Activated T-cell treated with anti-CD3 and anti-CD28 coated beads for 48 hours (primary cell): ENCODE measurements around the gene EIF4G3.

Experiments used
- DNase-seq: peaks from one replicate; pipeline ENCODE4 v3.0.0-alpha.2; 2020; ENCODE audit warnings: low read depth

The EIF4G3 gene

GRCh38 chr1:20993716-20994575 lies 182.8 kb downstream of the EIF4G3 start:
- DNase-seq, result no peak

DNA sequence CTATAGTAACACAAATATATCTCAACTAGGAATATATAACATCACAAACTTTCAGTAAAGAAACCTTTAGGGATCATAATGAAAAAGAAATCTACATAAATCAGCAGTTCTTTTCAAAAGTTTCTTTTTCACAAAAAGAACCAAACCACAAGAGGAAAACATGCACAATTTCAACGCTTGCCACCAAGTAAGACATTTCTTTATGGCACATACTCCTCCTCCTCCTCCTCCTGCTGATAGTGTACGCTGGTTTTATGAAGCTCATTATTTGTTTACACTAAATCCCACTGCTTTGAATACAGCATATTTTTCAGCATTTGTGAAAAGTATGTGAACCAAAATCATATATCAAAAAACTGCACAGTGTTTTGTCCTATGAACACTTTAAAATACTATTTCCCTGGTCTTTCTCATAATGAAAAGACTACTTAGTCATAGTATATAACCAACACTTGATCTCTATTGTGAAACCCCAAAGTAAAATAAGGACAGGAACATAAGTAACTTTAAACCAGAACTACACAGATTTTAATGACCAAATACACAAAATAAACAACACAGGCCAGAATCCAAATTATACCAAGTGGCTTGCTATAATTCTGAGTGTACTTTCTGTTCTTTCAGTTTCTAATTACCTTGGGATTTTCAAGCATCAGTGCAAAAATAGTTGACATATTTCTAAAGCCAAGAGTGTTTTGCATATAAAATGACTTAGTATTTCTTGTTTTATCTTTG lies 184.2 kb downstream of the EIF4G3 start:
- DNase-seq, result no peak

DNA sequence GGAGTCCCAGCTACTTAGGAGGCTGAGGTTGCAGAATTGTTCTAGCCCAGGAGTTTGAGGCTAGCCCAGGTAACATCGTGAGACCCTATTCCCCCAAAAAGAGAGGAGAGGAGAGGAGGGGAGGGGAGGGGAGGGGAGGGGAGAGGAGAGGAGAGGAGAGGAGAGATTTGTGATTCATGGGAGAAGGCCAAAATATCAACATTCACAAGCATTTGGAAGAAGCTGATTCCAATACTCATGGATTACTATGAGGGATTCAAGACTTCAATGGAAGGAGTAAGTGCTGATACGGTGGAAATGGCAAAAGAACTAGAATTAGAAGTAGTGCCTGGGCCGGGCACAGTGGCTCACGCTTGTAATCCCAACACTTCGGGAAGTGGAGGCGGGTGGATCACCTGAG lies 187.8 kb downstream of the EIF4G3 start:
- DNase-seq, result no peak

DNA sequence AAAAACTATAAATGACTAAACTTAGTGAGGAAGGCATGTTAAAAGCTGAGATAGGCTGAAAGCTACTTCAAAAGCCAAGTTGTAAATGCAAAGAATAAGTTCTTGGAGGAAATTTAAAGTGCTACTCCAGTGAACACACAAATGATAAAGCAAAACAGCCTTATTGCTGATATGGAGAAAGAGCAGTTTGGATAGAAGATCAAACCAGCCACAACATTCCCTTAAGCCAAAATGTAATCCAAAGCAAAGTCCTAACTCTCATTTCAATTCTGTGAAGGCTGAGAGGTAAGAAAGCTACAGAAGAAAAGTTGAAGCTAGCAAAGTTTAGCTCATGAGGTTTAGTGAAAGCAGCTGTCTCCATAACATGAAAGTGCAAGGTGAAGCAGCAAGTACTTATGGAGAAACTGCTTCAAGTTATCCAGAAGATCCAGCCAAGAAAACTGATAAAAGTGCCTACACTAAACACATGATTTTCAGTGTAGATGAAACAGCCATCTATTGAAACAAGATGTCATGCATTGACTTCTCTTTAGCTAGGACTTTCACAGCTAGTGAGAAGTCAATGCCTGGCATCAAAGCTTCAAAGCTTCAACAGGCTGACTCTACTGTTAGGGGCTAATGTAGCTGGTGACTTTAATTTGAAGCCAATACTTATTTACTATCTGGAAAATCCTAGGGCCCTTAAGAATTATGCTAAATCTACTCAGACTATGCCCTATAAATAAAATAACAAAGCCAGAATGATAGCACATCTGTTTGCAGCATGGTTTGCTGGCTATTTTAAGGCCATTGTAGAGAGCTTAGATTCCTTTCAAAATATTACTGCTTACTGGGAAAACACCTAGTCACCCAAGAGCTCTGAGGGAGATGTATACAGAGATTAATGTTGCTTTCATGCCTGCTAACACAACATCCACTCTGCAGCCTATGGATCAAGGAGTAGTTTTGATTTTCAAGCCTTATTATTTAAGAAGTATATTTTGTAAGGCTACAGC lies 188.6 kb downstream of the EIF4G3 start:
- no peak for DNase-seq

DNA sequence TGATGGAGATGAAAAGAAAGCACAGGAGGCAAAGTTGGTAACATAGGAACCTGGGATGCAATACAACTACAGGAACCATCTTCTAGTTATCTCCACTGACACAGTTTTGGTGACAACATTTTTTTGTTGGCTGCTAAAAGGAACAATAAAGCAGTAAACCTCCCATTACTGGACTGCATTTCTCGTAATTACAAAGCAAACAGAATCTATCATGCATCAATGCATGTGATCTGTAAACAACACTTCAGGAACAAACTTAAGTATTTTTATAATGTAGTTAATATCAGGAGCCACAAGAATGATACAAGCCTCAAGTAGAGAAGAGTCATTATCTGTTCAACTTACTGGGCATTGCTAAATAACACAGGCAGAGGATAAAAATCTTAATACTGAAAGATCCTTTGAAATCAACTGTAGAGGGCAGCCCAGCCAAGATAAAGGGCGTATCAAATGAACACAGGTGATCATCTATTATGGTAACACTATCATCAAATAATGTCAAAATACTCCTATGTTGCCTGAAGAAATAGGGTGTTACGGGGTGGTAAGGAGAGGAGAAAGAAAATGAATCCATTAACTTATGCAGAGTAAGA lies 193.3 kb downstream of the EIF4G3 start:
- no peak for DNase-seq

- DNase-seq, result no peak
Measured at GRCh38 chr1:20982316-20982715, 194.4 kb downstream of the EIF4G3 start.

GRCh38 chr1:20981915-20982314 lies 194.8 kb downstream of the EIF4G3 start:
- no peak for DNase-seq

DNA sequence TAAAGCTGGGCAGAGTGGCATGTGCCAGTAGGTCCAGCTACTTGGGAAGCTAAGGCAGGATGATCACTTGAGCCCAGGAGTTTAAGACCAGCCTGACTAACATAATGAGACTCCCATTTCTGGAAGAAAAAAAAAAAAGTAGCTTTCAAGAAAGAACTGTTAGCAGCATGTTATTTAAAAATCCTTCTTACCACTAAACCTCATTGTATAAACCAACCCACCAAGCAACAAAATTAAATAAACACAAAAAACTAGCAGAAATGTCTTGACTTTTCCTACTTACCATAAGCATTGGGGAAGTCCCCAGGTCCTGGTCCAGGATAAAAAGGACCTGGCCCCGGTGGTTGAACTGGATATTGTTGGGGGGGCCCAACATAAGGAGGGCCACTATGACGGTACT lies 196.6 kb downstream of the EIF4G3 start:
- DNase-seq, result no peak

DNA sequence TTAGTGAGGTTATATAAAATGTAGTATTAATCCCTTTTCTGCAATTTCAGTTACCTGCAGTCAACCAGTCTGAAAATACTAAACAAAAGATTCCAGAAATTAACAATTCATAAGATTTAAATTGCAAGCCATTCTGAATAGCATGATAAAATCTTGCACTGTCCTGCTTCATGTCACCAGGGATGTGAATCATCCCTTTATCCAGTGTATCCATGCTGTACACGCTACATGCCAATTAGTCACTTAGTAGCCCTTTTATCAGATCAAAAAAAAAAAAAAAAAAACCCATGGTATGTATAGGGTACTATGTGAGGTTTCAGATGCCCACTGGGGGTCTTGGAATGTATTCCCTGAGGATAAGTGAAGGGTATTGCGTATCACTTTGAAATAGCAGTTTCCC lies 198.3 kb downstream of the EIF4G3 start:
- DNase-seq, result no peak

GRCh38 chr1:20975668-20976067 lies 201.0 kb downstream of the EIF4G3 start:
- no peak for DNase-seq

DNA sequence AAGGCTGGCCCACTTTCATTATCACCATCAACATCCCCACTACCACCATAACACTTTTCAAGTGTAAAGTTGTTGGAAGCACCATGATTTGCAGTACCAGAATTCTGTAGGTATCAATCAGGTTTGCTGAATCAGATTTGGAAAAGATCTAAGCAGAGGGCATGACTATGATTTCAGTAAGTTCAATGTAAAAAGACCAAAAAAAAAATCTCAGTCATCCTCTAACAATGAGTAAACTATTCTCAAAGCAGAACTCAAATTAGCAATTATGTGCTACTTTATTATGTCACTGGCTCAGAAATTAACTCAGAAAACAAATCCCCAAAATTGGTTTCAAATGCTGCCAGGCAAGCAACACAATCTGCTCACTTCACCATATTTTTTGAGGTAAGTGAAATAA lies 201.7 kb downstream of the EIF4G3 start:
- no peak for DNase-seq

DNA sequence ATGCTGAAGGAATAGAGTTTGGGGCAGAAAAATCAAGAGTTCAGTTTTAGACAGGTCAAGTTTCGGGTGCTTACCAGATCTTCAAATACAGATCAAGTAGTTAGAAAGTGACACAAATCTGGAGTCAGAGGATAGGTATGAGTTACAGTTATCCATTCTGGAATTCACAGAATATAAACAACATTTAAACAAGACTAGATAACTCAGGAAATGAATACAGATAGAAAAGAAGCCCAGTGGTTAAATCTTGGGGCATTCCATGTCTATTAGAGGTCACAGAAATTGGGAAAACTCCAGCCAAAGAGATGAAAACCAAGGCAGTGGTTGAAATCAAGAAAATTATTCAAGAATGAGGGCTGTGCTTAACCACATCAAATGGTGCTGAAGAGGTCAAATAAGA lies 202.6 kb downstream of the EIF4G3 start:
- DNase-seq, result no peak

DNA sequence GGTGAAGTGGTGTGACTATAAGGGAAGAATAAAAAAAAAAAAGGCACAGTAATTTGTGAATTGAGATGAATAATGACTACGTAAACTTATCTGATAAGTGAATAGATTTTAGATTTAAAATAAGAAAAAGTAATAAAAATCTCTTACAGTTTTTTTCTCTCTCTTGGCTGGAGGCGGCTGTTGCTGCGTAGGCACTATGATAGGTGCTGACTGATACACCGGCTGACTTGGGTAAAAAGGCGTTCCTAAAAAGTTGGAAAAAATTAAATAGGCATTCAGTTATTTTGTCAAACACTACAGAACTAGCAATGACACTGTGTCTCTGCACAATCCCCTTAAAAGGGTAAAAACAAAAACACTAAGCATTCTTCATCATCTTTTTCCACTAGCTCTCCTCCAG lies 203.8 kb downstream of the EIF4G3 start:
- DNase-seq, result no peak

DNA sequence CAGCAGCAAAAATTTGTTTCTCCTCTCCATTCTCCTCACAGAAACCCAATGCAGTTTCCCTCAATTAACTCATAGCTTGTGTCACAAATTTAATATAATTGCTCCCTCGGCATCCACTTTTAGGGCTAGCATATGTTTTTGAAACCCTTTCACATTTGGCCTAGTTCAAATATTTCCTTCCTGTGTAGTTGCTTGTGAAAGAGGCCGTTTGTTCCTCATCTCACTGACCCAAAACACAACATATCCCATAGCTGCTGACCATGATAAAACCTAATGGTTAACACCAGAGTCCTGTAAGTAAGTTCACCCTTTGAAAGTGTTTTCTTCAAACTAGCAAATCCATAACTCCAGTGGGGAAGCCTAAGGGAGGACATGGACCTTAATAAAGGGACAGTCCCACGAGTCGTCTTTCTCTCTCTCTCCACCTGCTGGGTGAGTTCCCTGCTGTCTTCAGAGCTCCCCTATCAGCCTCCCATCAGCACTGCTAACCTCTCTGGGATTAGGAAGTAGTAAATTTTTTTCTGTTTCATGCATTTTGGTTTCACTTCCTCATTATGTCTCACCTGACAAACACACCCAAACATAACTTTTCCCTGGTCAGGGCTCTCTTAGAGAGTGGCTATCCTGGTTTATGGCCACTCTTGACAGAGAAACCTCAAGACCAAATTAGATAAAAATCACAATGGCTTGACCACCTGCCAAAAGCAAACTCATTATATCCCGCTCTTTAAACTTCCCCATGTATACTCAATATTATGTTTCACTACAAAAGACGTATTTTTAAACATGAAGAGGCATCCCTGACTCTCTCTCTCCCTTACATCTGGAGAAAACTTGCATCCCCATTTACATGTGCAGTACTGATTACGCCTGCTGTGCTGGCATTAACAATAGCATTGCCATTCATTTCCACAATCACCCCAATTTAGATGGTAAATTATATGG lies 211.9 kb downstream of the EIF4G3 start:
- DNase-seq, result no peak

DNA sequence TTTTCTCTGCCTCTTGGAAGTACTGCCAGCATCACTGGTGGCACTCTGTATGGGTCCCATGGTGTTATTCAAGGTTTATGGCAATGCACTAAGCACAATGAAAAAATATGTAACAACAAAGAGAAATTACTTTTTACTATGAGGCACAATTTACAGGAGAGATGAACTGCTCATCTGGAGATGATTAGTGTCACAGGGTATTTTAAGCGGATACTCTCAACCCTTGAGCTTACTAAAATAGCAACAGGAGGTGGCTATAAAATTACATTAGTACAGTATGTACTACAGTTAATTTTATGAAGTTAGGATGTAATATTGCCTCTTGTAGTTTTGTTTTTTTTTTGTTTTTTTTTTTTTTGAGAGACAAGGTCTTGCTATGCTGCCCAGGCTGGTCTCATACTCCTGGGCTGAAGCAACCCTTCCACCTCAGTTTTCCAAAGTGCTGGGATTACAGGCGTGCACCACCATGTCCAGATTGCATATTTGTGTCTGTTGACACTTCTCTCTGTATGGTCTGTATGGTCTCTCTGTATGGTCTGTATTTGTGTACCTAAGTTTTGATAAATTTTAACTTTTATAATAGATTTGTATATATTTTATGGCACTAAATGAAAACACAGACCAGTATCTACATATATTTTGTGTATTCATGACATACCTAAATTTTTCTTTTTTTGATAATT lies 214.0 kb downstream of the EIF4G3 start:
- DNase-seq, result no peak

GRCh38 chr1:20958430-20958829 lies 218.3 kb downstream of the EIF4G3 start:
- DNase-seq, result no peak

GRCh38 chr1:20956272-20956671 lies 220.4 kb downstream of the EIF4G3 start:
- DNase-seq, result no peak

GRCh38 chr1:20950679-20951078 lies 226.0 kb downstream of the EIF4G3 start:
- no peak for DNase-seq

GRCh38 chr1:20949871-20950590 lies 226.7 kb downstream of the EIF4G3 start:
- no peak for DNase-seq
